PC-9 (cell line): ENCODE data around the gene JAML. TPM values are rescaled to one million over a fixed set of nuclear protein-coding genes. Genes with fewer than 3 reads are reported as not detected.

Experiments used
- BruUV-seq: library from RNA; stranded (reverse); fragments of 400-500 nt; replicated peaks from 2 replicates; lab custom pipeline; 2021; lab: Mats Ljungman, UMichigan
- CTCF ChIA-PET: fragments of 300-600 bp; sonication (Branson Sonifier 250); formaldehyde crosslinking; loops from one replicate; lab custom pipeline; 2022; ENCODE audit warnings: antibody characterized with exemption; lab: Charles Lee
- POLR2A ChIA-PET: fragments of 300-600 bp; sonication (Branson Sonifier 250); formaldehyde crosslinking; loops from one replicate; lab custom pipeline; 2022; ENCODE audit warnings: antibody characterized with exemption; ENCODE audit not compliant: unreplicated experiment; lab: Charles Lee
- DNase-seq, 2 experiments: peaks; one replicate each; pipeline versions ENCODE4 v3.0.0 to v3.0.0-alpha.2; 2015 to 2022; ENCODE audit warnings: mixed read lengths in 1 of 2
- H2AFZ ChIP-seq: fragments of 200-600 bp; sonication (generic); 2 replicates; pipeline ENCODE4 v1.8.1; 2017; ENCODE audit warnings: antibody characterized with exemption
- H3F3A ChIP-seq: fragments of 200-600 bp; sonication (generic); 2 replicates; pipeline ENCODE4 v1.8.1; 2017; ENCODE audit warnings: antibody characterized with exemption, mild to moderate bottlenecking, low read depth; ENCODE audit not compliant: insufficient read depth
- H3K27ac ChIP-seq: fragments of 200-600 bp; sonication (generic); 2 replicates; pipeline ENCODE4 v1.6.1; 2016; ENCODE audit warnings: mixed run types
- H3K27me3 ChIP-seq: fragments of 200-600 bp; sonication (generic); 2 replicates; pipeline ENCODE4 v1.6.1; 2016; ENCODE audit warnings: low read depth, mixed run types; ENCODE audit not compliant: insufficient read depth
- H3K36me3 ChIP-seq: fragments of 200-600 bp; sonication (generic); 2 replicates; pipeline ENCODE4 v1.6.1; 2016; ENCODE audit warnings: low read depth, mixed run types
- H3K4me1 ChIP-seq: fragments of 200-600 bp; sonication (generic); replicated peaks from 2 replicates; pipeline ENCODE4 v1.6.1; 2016; ENCODE audit warnings: mixed run types; ENCODE audit not compliant: insufficient read depth
- H3K4me2 ChIP-seq: fragments of 200-600 bp; sonication (generic); 2 replicates; pipeline ENCODE4 v1.6.1; 2017; ENCODE audit warnings: mixed run types
- H3K4me3 ChIP-seq: fragments of 200-600 bp; sonication (generic); 2 replicates; pipeline ENCODE4 v1.6.1; 2016; ENCODE audit warnings: mixed run types
- H3K79me2 ChIP-seq: fragments of 200-600 bp; sonication (generic); 2 replicates; pipeline ENCODE4 v1.6.1; 2017; ENCODE audit warnings: low read depth, mixed run types
- H3K9me2 ChIP-seq: fragments of 200-600 bp; sonication (generic); 2 replicates; pipeline ENCODE4 v1.8.1; 2017; ENCODE audit warnings: mild to moderate bottlenecking; ENCODE audit not compliant: insufficient read depth
- H3K9me3 ChIP-seq: fragments of 200-600 bp; sonication (generic); 2 replicates; pipeline ENCODE4 v1.8.1; 2016; ENCODE audit warnings: low read depth; ENCODE audit not compliant: insufficient read depth
- H4K20me1 ChIP-seq: fragments of 200-600 bp; sonication (generic); 2 replicates; pipeline ENCODE4 v1.8.1; 2017; ENCODE audit not compliant: insufficient read depth
- EZH2 ChIP-seq: fragments of 200-600 bp; sonication (generic); IDR thresholded peaks from 2 replicates; pipeline ENCODE4 v1.8.0; 2017; ENCODE audit warnings: antibody characterized with exemption, low read depth
- intact Hi-C: fragments of 100-400 bp; cut with micrococcal nuclease; formaldehyde crosslinking; loops from one replicate; pipeline ENCODE4 v1.10.0; 2022; ENCODE audit not compliant: unreplicated experiment
- total RNA-seq: library from RNA; stranded (reverse); gene quantifications from 2 replicates; pipeline ENCODE4 v1.2.3, GENCODE V29; 2021
- TF ChIP-seq, protein P1 (sequence below): fragments of 200-600 bp; sonication (generic); conservative IDR thresholded peaks from 2 replicates; pipeline ENCODE4 v1.6.1; 2017; ENCODE audit warnings: mixed run types, antibody characterized with exemption, mild to moderate bottlenecking, moderate library complexity

The JAML gene
- total RNA-seq, 1 experiment from 2014 or later: not detected

DNA sequence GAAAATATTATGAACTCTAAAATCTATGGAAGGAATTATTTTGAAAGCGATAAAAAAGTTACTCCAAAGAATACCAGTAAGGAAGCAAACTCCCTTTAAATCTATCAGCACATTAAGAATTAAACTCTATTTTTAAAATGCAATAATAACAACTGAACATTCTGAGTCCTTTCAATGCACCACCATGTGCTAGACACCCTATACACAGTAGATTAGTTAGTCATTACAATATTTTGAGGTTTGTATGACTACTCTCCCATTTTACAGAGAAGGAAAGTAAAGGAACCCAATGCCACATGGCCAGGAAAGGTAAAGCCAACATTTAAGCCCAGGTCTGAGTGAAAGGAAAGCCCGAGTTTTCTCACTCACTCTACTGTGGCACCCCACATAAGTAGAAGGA lies 17.7 kb downstream of the JAML start:
- H4K20me1 ChIP-seq: no peaks in the 10 kb centered on the region
- H3K9me3 ChIP-seq: no peaks in the 10 kb centered on the region
- 0 out of 2 replicates have a peak, but pooled peaks cover under 1% of the 10 kb centered on the region for H3F3A ChIP-seq
- H3K79me2 ChIP-seq: no peaks in the 10 kb centered on the region
- H3K9me2 ChIP-seq: 0 out of 2 replicates have a peak, but pooled peaks cover 3% of the 10 kb centered on the region
- no peak overlapping the region for H3K4me3 ChIP-seq
- CTCF ChIA-PET: no interaction called here
- H3K27ac ChIP-seq: no peak overlapping the region
- intact Hi-C loops: no loop called here
- POLR2A ChIA-PET: no interaction called here
- no peaks in the 10 kb centered on the region for H3K27me3 ChIP-seq
- DNase-seq: no peak
- peaks cover 6% of the 10 kb centered on the region for H3K4me1 ChIP-seq
- no peaks in the 10 kb centered on the region for H3K36me3 ChIP-seq
- no peak overlapping the region for H2AFZ ChIP-seq
- no TSS peak for BruUV-seq
- no peak overlapping the region for H3K4me2 ChIP-seq
- no peak for TF ChIP-seq EZH2
- TF ChIP-seq, protein P1, sequence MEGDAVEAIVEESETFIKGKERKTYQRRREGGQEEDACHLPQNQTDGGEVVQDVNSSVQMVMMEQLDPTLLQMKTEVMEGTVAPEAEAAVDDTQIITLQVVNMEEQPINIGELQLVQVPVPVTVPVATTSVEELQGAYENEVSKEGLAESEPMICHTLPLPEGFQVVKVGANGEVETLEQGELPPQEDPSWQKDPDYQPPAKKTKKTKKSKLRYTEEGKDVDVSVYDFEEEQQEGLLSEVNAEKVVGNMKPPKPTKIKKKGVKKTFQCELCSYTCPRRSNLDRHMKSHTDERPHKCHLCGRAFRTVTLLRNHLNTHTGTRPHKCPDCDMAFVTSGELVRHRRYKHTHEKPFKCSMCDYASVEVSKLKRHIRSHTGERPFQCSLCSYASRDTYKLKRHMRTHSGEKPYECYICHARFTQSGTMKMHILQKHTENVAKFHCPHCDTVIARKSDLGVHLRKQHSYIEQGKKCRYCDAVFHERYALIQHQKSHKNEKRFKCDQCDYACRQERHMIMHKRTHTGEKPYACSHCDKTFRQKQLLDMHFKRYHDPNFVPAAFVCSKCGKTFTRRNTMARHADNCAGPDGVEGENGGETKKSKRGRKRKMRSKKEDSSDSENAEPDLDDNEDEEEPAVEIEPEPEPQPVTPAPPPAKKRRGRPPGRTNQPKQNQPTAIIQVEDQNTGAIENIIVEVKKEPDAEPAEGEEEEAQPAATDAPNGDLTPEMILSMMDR: no peak

DNA sequence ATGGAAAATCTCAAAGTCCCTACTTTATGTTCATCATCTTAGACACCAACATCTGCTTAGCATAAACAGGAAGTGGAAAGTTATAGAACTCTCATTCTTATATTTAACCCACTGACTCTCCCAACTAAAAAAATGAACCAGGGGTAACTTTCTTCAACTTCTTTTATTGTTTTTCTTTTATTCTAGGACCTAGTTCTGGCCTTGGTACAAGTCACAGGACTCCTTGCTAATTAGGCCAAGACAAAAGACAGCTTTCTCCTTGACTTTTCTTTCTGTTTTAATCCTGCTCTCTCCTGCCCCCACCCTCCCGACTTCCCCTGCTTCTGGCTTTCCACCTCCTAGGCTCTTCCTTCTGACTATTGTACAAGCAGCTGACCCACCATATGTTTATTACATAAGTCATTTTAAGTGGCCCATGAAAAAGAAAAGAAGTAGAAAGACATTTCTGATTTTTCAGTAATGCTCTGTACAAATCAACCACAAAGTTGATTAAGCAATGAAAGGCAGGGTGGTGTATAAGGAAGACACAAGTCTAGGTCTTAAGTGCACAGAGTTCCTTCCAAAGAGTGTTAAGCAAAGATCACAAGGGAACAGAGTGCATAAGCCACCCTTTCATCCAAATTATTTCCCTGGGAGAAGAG lies 18.3 kb downstream of the JAML start:
- Histone ChIP-seq H3F3A (no peaks in the 10 kb centered on the region), H3K4me3 (no peak overlapping the region), H3K9me3 (no peaks in the 10 kb centered on the region), H3K4me1 (peaks cover under 1% of the 10 kb centered on the region), H3K4me2 (no peak overlapping the region), H4K20me1 (no peaks in the 10 kb centered on the region), H3K36me3 (no peaks in the 10 kb centered on the region), H3K27ac (no peak overlapping the region), H3K27me3 (no peaks in the 10 kb centered on the region), H3K79me2 (no peaks in the 10 kb centered on the region), H2AFZ (no peak overlapping the region), H3K9me2 (0 out of 2 replicates have a peak, but pooled peaks cover 3% of the 10 kb centered on the region)
- no TSS peak for BruUV-seq
- no peak for DNase-seq
- intact Hi-C loops: no loop called here
- TF ChIP-seq, protein P1: no peak
- TF ChIP-seq EZH2: no peak
- ChIA-PET CTCF (no interaction called here), POLR2A (no interaction called here)

DNA sequence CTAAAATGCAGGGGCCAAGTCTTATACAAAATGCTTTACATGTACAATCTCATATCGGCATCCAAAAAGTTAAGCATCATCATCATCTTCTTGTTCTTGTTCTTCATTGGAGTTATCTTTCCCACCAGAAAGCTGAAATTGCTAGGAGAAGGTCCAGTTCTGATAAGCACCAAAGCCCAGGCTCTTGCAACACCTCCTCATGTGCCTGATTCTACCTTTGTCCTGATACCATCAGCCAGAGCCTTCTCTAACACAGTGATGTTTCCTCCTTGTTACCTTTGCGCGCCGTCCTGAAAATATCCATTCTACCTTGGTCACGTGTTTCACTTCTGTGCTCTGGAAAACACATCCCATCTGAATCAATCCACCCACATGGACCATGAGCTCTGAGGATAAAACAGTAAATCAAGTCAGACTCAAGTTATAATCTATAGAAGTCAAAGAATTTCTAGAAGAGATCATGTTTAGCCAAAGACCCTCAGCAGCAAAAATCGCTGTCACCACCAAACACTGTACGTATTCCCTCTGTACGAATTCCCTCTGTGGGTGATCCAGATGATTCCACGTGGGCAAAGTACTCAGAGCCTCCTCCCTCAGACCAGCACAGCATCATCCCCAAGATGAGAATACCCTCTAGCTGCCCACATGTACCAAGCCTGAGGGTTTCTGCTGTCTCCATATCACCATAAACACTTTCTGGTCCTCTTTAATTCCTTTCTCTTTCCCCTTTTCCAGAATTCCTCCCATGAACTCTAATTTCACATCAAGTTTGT lies 19.0 kb downstream of the JAML start:
- Histone ChIP-seq H4K20me1 (no peaks in the 10 kb centered on the region), H3K27me3 (no peaks in the 10 kb centered on the region), H3K27ac (no peak overlapping the region), H3K9me3 (no peaks in the 10 kb centered on the region), H3K9me2 (0 out of 2 replicates have a peak, but pooled peaks cover 3% of the 10 kb centered on the region), H3K4me3 (no peak overlapping the region), H3F3A (no peaks in the 10 kb centered on the region), H3K79me2 (no peaks in the 10 kb centered on the region), H2AFZ (no peak overlapping the region), H3K4me1 (no peaks in the 10 kb centered on the region), H3K4me2 (no peak overlapping the region), H3K36me3 (no peaks in the 10 kb centered on the region)
- CTCF ChIA-PET: no interaction called here
- no TSS peak for BruUV-seq
- POLR2A ChIA-PET: no interaction called here
- intact Hi-C loops: no loop called here
- TF ChIP-seq, protein P1: no peak
- TF ChIP-seq EZH2: no peak
- DNase-seq: no peak
